ENCODE measurements around the gene PRKCE. TPM values are rescaled to one million over a fixed set of nuclear protein-coding genes. Genes with fewer than 3 reads are reported as not detected.

The PRKCE gene
- total RNA-seq, 3 donors from 2014 or later (not counting 1 experiment from before 2014, with no cell fraction given), result 35.2 to 42.1 (median 38.6) TPM

DNA sequence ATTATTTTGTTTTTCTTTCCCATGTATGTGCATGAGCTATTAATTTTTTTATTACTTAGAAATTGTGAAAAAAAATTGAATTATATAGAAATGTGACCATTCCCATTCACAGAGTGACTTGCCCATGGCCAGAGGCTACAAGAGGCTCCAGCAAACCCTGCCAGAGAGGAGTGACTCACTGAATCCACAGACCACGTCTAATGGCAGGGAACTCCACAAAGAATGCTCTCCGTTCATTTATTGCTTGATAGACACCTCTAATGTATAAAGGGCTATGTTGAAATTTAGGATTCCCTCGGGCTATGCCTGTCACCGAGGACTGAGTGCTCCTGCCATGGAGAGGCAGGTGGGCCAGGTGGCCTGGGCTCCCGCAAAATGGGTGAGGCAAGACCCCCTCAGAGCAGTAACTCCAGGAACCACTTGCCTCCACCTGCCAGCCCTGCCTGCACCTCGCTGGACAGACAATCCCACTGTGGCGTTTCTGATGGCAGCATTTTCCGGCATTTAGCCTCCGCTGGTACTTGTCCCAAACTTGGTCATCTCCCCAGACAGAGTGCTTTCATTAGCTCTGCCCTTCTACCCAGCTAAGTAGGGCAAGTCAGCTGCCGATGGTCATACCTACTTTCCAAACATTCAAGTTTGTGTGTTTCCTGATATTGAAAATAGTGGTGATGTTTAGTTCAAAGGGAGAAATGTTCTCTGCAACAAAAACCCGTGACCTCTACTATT, 200.3 kb downstream of the PRKCE start:
- Histone ChIP-seq H3K4me1 (ENCODE audit: control insufficient read depth, insufficient read depth, low read length) (no peaks in the 10 kb centered on the region), H3K9me3 (ENCODE audit: control insufficient read depth, insufficient read depth, low read length) (no peaks in the 10 kb centered on the region), H3K4me3 (ENCODE audit: low read length) (no peak overlapping the region), H3K27ac (ENCODE audit: low read length) (no peak overlapping the region), H3K27me3 (ENCODE audit: control insufficient read depth, insufficient read depth, low read length) (no peaks in the 10 kb centered on the region), H3K36me3 (ENCODE audit: control insufficient read depth, insufficient read depth, low read length) (no peaks in the 10 kb centered on the region)
- H3K36me3 Mint-ChIP-seq, result no peaks in the 10 kb centered on the region
- H3K27me3 Mint-ChIP-seq (ENCODE audit: low read depth in 2 of 2), result no peaks in the 10 kb centered on the region
- H3K9me3 Mint-ChIP-seq, result no peaks in the 10 kb centered on the region
- DNase-seq, result no peak
- no peak for ATAC-seq
- H3K4me3 Mint-ChIP-seq, result no peak overlapping the region
- intact Hi-C loops (cut with micrococcal nuclease), result no loop called here
- peaks cover 14 to 16% of the 10 kb centered on the region in 2 donors for H3K4me1 Mint-ChIP-seq
- H3K27ac Mint-ChIP-seq, result no peak overlapping the region
- 86% methylated on average over 10 of the region's 11 CpGs for WGBS (ENCODE audit: insufficient coverage)
- TF ChIP-seq, protein P1, sequence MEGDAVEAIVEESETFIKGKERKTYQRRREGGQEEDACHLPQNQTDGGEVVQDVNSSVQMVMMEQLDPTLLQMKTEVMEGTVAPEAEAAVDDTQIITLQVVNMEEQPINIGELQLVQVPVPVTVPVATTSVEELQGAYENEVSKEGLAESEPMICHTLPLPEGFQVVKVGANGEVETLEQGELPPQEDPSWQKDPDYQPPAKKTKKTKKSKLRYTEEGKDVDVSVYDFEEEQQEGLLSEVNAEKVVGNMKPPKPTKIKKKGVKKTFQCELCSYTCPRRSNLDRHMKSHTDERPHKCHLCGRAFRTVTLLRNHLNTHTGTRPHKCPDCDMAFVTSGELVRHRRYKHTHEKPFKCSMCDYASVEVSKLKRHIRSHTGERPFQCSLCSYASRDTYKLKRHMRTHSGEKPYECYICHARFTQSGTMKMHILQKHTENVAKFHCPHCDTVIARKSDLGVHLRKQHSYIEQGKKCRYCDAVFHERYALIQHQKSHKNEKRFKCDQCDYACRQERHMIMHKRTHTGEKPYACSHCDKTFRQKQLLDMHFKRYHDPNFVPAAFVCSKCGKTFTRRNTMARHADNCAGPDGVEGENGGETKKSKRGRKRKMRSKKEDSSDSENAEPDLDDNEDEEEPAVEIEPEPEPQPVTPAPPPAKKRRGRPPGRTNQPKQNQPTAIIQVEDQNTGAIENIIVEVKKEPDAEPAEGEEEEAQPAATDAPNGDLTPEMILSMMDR (IDR thresholded peaks at IDR 0.05), result no peak

GRCh38 chr2:45852450-45853150, 201.1 kb downstream of the PRKCE start:
- Histone ChIP-seq H3K4me3 (ENCODE audit: low read length) (no peak overlapping the region), H3K36me3 (ENCODE audit: control insufficient read depth, insufficient read depth, low read length) (no peaks in the 10 kb centered on the region), H3K4me1 (ENCODE audit: control insufficient read depth, insufficient read depth, low read length) (no peaks in the 10 kb centered on the region), H3K27me3 (ENCODE audit: control insufficient read depth, insufficient read depth, low read length) (no peaks in the 10 kb centered on the region), H3K9me3 (ENCODE audit: control insufficient read depth, insufficient read depth, low read length) (no peaks in the 10 kb centered on the region), H3K27ac (ENCODE audit: low read length) (no peak overlapping the region)
- TF ChIP-seq, protein P1 (IDR thresholded peaks at IDR 0.05), result no peak
- WGBS (ENCODE audit: insufficient coverage), result 86% methylated on average over 4 of the region's 6 CpGs
- ATAC-seq, result no peak
- DNase-seq, result no peak
- H3K9me3 Mint-ChIP-seq, result no peaks in the 10 kb centered on the region
- no peaks in the 10 kb centered on the region for H3K36me3 Mint-ChIP-seq
- no peak overlapping the region for H3K4me3 Mint-ChIP-seq
- H3K27me3 Mint-ChIP-seq (ENCODE audit: low read depth in 2 of 2), result no peaks in the 10 kb centered on the region
- no peak overlapping the region for H3K27ac Mint-ChIP-seq
- intact Hi-C loops (cut with micrococcal nuclease), result no loop called here
- peaks cover 16 to 18% of the 10 kb centered on the region in 2 donors for H3K4me1 Mint-ChIP-seq

- peaks cover 14 to 24% of the 10 kb centered on the region in 2 donors for H3K4me1 Mint-ChIP-seq
- DNase-seq (no peak), ATAC-seq (no peak)
- H3K9me3 Mint-ChIP-seq, result no peaks in the 10 kb centered on the region
- no peaks in the 10 kb centered on the region for H3K27me3 ChIP-seq (ENCODE audit: control insufficient read depth, insufficient read depth, low read length)
- 69% methylated on average over 3 of the region's 3 CpGs for WGBS (ENCODE audit: insufficient coverage)
- H3K27me3 Mint-ChIP-seq (ENCODE audit: low read depth in 2 of 2), result no peaks in the 10 kb centered on the region
- H3K36me3 Mint-ChIP-seq, result no peaks in the 10 kb centered on the region
- H3K9me3 ChIP-seq (ENCODE audit: control insufficient read depth, insufficient read depth, low read length), result no peaks in the 10 kb centered on the region
- intact Hi-C loops (cut with micrococcal nuclease), result no loop called here
- no peak overlapping the region for H3K27ac Mint-ChIP-seq
- H3K4me1 ChIP-seq (ENCODE audit: control insufficient read depth, insufficient read depth, low read length), result peaks cover 3% of the 10 kb centered on the region
- H3K4me3 Mint-ChIP-seq, result no peak overlapping the region
- no peaks in the 10 kb centered on the region for H3K36me3 ChIP-seq (ENCODE audit: control insufficient read depth, insufficient read depth, low read length)
- no peak overlapping the region for H3K27ac ChIP-seq (ENCODE audit: low read length)
- H3K4me3 ChIP-seq (ENCODE audit: low read length), result no peak overlapping the region
- TF ChIP-seq, protein P1 (IDR thresholded peaks at IDR 0.05), result no peak
Measured at GRCh38 chr2:45855374-45855773, 203.9 kb downstream of the PRKCE start.
